ENCODE results near the gene MBTPS1.

MBTPS1 gene

DNA sequence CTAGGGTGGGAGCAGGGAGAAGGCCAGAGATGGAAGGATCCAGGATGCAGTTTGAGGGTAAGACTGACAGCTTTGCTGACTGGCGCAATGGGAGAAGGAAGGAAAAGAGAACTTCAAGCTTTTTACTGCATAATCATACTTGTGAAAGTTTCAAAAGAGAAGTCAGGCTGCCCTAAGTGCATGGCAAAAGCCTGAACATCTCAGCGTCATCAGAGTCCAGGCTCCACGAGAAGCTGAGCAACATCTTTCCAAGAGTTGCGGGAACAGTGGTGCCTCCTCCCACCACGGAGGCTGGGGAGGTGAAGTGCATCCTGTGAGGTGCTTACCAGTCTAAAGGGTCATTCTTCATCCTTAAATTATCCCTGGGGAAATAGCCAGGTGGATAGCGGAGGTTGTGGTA is 47.2 kb downstream of the MBTPS1 start:
- no peak for DNase-seq

DNA sequence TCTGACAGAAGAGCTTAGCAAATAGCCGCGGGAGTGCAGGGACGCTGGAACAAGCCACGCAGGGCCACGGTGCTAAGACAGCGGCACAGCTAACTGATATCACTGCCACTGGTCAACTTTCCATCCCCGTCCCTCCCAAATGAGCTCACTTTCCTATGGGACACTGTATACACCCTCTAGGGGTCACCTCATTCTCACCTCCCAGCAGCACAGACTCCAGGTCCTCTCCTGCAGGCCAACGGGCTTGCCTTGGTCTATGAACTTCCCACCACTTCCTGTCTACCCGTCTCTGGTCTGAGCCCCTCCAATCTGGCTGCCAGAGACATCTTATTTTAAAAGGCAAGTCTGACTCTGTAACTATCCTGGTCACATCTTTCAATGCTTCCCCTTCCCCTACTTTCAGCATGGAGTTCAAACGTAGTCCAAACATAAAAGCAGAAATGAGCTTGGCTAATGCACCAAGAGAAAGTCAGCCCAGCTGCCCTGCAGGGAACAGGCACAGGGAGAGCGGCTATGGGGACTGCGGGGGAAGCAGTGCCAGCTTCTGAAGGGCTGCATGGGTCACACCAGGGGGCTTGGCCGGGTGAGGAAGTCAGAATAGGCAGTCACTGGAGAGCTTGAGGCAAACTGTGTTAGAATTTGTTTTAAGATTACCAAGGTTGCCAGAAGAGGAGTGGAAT is 47.8 kb downstream of the MBTPS1 start:
- no peak for DNase-seq

DNA sequence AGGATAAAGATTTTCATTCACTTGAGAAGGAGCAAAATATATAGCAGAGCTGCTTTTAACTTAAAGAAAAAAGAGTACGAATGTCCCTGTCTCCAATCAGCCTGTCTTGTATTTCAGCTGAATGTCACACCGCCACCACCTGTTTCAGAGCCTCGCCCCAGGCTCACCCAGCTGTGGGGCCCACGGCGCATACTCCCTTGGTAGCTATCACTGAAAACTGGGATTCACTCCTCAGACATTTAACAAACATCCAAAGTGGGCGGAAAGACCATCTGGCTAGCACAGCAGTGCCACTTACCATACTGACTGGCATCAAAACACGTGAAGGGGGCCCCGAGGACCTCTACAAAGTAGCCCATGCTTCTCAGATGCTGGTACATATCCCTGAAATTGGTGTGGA is 48.7 kb downstream of the MBTPS1 start:
- no peak for DNase-seq

DNA sequence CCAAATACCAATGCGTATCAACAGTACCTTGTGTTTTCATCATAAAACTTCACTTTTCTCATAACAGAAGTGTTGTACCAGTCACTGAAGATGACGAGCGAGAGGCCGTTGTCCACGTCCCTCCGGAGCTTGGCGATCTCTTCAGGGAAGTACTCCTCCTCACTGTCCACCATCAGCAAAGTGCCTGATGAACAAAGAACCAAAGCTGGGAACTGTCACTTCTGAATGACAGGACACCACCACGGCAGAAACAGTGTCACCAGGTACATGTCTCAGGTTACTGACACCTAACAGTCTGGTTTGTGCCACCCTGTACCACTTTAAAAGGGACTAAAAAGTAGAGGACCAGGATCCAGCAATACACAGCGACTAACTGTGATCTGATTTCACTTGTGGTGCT is 49.1 kb downstream of the MBTPS1 start:
- DNase-seq: no peak

DNA sequence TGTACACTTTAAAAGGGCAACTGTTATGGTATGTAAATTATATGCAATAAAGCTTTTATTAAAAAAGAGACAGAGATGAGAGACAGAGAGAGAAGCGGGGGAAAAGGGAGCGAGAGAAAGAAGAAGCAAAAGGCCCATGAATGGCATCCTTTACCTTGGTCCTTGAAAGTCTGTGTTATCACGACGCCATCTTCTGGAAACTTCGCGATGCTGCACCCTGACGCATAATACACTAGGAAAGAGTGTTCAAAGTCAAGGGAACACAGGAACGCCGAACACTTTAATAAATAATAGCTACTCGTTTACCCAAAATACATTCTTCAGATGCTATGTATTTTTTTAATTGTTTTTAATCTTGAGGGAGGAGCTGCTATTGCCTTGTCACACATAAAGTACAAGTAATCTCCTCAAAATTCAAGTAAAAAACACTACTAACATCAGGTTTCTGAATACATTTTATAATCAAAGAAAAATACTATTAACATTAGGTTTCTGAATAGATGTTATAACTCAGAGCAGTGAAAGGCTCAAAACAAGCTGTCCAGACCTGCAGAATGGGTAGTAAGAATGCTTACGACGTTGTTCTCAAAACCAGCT is 51.1 kb downstream of the MBTPS1 start:
- DNase-seq: peak; percentile 47

DNA sequence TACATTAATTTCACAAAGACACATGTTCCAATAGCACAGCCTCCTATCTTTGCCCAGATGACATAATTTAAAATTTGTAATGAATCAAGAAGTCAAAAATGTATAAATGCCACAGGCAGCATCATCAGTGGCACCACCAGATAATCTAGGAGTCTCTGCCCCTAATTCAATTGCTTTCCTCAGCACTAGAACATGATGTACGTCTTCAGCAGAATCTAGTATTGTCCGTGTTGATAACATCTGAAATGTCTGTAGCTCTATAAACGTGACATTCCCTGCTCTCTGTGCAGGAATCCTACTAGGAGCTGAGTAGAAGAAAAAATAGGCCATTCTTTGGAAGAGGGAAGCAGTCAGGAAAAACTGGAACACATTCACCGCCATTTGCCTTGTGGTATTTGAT is 52.8 kb downstream of the MBTPS1 start:
- no peak for DNase-seq

DNA sequence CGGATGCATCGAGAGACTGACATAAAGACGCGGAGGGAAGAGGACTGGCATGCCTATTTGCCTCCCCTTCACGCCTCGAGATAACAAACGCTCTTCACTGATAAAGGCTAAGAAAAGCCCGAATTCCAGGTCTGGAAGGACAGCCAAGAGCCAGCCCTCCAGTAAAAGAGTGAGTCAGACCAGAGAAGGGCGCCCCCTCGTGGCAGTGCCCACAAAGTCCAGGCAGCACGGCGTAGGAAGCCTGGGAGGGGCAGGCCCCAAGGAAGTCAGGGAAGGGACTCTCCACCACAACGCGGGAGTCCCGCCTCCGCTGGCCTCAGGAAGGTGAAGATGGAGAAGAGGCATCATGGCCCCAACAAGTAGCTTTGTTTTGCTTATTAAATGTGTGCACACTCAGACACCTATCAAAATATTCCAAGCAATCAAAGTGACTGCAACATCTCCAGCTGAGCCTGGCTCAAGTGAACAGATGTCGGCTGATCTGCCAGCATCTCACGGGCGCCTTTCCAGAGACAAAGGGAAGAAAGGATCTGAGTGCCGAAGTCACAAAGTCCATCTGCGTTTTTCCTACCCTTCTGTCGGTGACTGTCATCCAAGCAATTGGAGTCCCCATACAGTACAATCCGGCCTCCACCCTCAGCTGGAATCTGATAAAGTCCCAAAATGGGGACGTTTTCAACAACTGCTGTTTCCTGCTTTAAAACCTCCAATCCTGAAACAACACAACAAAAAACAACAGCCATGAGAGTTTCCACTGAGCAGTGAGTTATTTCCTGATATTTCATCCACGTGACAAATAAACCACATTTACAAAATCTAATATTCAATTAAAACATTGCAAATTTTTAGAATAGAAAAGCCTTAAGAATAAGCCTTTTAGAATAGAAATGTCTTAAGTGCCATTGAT is 53.8 kb downstream of the MBTPS1 start:
- peak; percentile 66 for DNase-seq

DNA sequence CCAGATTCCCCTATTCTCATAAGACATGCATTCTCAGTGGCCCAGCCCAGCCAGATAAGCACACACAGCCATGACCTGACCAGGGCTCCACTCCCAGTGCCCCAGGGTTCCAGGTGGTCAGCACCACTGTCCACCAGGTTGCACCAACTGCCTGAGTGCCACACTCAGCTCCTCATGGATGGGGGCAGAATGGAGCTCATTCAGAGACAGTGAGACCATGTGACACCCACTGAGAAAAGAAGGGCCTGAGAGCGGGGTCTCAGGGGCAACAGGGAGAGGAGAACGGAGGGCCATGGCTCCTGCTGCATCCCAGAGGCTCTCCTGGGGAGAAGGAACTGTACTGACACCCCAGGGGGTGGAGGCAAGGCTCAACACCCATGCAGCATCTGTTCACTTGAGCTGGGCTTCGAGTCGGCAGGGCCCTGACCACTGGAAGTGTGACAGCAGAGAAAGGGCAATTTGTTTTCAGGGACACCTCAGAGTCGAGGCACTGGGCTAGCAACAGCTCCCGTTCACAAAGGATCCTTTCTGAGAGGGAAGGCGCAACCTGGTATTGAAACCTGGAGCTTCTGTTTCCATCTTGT is 55.4 kb downstream of the MBTPS1 start:
- no peak for DNase-seq

DNA sequence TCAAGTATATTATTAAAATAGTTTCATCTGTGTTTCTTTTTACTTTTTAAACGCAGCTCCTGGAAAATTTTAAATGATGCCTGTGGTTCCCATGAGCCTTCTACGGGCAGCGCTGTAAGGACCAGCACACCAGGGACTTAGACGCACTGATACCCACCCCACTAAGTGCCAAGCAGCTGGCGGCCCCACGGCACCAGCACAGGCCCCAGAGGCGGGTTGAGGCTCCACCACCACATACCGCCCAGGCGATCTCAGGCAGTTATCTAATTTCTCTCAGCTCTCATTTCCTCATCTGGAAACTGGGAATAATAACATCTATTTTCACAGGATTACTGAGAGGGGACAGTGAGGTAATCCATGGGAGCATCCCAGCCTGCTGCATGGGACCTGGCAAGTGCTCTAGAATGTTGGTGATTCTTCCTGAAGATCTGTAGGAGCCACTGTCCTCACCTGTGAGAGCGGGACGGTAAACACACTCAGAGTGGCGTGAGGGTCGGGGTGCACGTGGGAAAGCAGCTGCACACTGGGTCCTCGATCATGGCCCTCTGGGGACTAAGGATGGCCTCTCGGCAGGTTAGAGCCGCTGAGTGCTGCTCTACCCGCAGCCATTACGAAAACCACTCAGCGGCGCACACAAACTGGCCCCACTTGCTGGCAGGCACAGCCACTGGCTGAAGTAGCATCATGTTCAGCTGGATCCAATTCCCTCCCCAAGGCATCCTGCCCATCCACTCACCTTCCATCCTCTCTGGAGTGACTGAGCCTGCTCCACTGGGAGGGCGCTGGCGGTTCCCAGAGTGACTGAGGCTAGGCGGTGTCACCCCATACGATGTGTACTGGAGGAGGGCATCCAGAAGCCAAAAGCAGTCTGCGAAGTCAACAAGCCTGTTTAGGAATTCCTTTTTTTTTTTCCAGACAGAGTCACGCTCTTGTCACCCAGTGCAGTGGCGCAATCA is 56.5 kb downstream of the MBTPS1 start:
- no peak for DNase-seq

DNA sequence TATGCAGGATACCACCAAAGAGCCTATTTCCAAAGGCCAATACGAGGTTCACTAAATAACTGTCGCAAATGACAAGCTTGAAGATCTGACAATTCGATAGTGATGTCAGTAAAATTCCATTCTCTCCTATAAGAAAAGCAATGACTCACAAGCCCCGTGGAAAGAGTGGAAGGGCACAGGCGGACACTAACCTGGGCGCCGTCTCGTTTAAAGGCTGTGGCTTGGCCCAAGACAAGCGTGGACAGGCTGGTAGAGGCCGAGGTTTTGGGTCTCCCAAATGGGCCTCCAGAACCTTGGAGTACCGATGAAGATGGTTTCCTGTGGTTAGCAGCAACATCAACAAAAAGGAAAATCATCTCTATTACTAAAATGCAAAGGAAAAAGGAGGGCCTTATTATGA is 57.6 kb downstream of the MBTPS1 start:
- DNase-seq: no peak

DNA sequence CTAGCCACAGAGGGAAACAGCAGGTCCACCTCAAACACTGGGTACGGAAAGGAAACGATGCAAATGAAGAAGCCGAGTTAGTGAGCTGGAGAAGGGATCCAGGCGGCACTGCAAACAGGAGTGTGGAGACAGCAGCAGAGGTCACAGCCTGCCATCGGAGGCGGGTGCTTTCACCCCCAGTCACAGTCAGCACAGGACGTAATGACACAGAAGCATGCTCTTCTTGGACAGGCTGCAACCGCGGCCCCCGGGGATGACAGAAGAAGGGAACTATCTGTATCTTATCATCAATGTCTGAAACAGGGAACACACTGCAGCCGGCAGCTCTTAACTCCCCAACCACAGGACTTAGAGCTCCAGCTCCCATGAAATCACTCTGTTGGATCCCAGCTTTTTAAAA is 58.1 kb downstream of the MBTPS1 start:
- DNase-seq: no peak

DNA sequence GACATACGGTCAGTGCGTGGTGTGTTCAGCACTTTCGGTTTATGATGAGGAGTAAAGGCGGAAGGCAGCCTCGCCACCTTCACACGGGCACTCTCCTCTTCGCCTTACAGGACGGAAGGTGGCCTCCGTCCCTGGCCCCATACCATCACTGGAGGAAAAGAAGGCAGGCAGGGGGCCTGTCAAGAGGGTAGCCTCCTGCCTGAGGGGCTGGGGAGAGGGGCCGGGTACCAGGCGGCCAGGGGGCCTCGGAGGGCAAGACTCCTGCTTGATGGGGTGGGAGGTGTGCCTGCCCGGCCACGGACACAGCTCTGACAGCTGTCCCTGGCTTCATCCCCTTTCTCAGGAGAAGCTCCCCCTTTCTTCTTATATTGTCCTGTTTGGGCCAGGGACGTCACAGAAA is 58.5 kb downstream of the MBTPS1 start:
- no peak for DNase-seq

DNA sequence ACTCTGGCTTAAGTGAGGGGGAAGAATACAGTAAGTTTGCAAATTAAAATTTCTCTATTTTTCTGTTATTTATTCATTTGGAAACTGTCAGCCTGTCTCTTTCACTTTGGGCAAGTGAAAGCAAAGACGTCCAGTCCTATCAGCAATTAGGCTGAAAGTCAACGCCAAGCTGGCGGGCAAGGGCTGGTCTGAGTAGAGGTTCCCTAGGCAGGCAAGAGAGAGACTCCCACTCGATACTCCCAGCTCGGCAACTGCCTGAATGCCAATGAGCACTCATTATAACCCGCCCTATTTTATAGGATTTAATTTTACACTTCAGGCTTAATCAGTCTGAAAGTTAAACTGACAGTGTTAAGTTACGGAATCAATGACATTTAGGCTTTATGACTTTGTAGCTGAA is 59.8 kb downstream of the MBTPS1 start:
- no peak for DNase-seq

DNA sequence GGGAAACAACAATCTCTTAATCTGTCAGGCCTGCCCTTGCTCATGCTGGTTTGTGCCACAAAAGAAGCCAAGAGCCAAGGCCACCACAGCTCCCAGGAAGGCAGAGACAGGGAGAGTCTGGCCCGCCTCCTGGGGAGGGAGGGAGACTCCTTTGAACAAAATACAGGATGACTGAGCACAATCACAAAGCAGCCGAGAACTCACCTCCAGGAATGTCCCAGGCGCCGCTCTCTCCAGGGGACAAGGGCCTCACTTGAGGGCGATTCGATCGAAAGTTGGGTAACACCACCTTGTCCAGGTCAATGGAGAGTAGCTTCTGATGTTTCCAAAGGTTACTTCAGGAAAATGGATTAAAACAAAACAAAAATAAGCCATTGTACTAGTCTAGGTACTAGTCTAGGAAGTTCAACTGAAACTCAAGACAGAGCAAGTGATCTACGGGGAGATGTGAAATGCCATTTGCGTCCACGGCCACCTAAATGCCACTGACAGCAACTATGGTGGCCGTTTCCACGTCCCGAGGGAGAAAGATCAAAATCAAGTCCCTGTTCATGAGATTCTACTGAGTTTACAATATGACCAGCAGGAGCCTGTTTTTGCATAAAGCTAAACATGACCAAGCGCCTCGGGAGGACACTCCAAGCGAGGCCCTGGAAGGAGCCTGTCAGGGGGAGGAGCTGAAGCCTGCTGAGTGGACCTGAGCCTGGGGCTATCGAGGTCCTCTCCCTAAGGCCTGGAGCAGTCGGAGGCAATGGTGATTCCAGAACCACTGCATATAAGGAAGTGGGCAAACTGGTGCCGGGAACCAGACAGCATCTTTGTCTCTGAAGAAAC is 60.7 kb downstream of the MBTPS1 start:
- no peak for DNase-seq

DNA sequence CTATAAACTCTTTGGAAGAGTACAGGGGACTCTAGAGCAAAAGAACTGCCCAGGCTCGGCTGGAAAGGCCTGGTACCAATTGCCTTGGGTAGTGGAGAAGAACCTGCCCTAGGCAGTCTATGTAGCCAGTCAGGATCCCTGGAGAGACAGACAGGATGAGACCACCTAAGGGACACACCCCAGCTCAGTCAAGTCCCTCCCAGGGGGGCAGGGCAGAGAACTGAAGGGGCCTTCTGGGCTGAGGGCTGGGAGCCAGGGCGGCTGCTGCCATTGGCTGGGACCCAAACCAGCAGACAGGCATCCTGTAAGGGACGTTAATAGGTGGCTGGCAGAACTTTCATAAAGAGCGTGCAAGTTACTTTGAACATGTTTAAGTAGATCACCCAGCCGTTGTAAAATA is 61.4 kb downstream of the MBTPS1 start:
- DNase-seq: no peak

DNA sequence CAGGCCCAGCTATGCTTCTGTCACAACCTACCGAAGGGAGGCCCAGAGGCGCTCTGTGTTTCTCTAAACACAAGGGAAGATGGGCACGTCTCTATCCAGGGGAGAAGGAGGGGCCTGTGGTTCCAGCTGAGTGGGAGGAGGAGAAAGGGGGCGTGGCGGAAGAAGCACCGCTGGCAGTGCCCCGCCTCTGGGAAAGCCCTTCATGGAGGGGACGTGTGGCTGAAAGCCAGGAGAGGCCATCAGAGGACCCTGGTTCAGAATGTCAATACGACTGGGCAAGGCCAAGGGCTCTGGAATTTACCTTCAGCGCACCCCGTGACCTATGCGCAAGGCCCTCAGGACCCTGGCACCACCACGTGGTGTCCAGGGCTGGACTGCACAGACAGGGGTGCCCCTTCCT is 61.8 kb downstream of the MBTPS1 start:
- DNase-seq: no peak

DNA sequence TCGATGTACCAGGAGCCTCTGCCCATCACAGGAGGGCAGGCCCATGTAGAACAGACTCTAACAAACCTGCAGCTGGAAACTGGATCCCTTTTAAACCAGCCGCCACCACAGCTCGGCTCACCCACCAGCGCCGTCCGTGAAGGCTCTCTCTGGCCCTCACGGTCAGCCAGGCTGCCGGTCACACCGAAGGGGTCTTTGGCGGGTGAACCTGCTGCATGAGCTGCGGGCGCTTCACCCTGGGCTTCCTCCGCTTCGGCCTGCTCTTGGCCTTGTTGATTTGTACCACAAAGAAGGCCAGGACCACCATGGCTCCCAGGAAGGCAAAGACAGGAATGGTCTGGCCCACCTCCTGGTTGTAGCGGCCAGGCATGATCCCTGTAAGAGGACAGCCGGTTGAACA is 62.5 kb downstream of the MBTPS1 start:
- no peak for DNase-seq

DNA sequence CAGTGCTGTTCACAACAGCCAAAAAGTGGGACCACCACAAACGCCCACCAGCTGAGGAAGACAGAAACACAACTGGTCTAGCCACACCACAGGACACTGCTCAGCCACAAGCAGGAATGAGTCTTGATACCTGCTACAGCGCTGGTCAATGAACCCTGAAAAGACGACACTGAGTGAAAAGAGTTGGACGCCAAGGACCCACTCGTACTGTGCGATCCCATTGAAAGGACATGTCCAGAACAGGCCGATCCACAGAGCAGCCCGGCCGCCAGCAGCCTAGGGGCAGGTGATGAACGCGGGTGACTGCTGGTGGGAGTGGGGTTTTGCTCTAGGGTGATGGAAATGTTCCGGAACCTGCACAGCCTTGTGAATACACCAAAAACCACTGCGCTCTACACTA is 63.5 kb downstream of the MBTPS1 start:
- DNase-seq: no peak

DNA sequence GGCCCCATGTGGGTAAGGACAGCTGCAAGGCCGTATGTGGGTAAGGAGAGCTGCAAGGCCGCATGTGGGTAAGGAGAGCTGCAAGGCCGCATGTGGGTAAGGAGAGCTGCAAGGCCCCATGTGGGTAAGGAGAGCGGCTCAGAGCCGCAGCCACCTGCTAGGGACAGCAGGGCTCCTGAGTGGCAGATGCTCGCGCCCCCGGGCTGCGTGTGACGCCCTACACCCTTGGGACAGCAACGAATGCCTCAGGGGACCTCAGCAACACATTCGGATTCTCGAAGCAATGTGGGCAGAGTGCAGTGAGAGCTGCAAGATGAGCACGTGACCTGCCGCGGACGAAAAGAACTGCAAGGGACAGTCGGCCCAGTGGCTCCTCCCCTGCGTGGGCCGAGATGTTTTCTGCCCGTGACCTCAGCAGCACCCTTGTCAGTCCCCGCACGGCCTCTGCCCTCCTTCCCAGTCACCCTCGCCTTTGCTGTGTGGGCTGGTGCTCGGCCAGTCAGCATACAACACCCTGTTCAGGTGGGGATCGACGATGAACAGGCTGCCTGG is 64.6 kb downstream of the MBTPS1 start:
- no peak for DNase-seq

DNA sequence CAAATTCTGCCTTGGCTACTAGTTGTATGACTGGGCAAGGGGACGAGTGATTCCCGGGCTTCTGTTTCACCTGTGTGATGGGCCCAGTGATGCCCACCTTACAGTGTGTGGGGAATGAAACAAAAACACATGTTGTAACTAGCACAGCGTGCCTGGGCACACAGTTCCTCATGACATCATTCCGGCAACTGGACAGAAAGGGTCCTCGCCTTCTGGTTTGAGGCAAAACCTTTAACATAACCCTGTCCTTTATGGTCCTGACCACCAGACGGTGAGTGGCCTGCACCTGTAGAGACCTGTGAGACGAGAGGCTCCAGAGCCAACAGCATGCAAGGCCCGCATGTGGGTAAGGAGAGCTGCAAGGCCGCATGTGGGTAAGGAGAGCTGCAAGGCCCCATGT is 66.4 kb downstream of the MBTPS1 start:
- DNase-seq: no peak

DNA sequence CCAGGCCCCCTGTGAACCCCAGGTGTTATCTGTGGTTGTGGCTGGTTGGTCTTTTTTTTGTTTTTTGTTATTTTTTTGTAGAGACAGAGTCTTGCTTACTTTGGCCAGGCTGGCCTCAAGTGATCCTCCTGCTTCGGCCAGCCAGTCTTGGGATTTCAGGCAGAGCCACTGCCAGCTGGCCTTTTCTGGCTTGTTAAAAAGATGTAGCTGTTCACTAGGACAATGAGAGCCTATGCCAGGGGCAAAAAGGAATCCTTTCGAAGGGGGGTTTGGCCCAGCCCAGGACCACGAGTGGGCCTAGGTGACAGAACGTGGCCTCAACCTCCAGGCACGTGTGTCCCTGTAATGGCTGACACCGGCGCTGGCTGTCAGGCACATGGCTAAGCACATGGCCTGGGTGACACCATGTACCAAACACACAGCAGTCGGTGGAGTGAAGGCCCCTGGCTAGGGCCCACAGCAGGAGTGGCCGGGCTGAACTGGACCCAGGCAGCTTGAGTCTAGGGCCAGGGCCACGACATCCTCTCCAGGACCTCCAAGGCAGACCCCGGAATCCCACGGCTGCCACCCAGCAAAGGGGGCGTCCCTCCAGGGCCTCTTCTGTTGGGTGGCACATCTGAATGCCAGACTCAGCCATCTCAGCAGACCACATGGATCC is 67.2 kb downstream of the MBTPS1 start:
- no peak for DNase-seq
